PC-3 (cell line): ENCODE results near the gene RBM4B. TPM values are rescaled to one million over a fixed set of nuclear protein-coding genes. Genes with fewer than 3 reads are reported as not detected.

Experiments
- ATAC-seq: fragments of 200-7000 bp; cut with Tn5 transposase; 2 replicates; pipeline ENCODE4 v1.9.1; 2020; ENCODE audit warnings: mild to moderate bottlenecking, moderate library complexity
- BruUV-seq: library from RNA; stranded (reverse); fragments of 400-500 nt; replicated peaks from 2 replicates; lab custom pipeline; 2021; lab: Mats Ljungman, UMichigan
- CTCF ChIA-PET: fragments of 300-600 bp; sonication (Branson Sonifier 250); formaldehyde crosslinking; loops from one replicate; lab custom pipeline; 2022; ENCODE audit warnings: antibody characterized with exemption; lab: Charles Lee
- POLR2A ChIA-PET: fragments of 300-600 bp; sonication (Branson Sonifier 250); formaldehyde crosslinking; loops from one replicate; lab custom pipeline; 2022; ENCODE audit warnings: antibody characterized with exemption; ENCODE audit not compliant: unreplicated experiment; lab: Charles Lee
- DNase-seq: peaks from one replicate; pipeline ENCODE4 v3.0.0-alpha.2; 2015
- H2AFZ ChIP-seq: fragments of 300-600 bp; sonication (generic); 2 replicates; pipeline ENCODE4 v1.6.0; 2016; ENCODE audit warnings: antibody characterized with exemption, low read length
- H3F3A ChIP-seq: fragments of 300-600 bp; sonication (generic); one replicate; pipeline ENCODE4 v1.6.0; 2017; ENCODE audit warnings: antibody characterized with exemption, low read length, control low read depth, mild to moderate bottlenecking; ENCODE audit not compliant: unreplicated experiment
- H3K27ac ChIP-seq: fragments of 300-600 bp; sonication (generic); 2 replicates; pipeline ENCODE4 v1.5.1; 2016; ENCODE audit warnings: mild to moderate bottlenecking, low read length
- H3K27me3 ChIP-seq: fragments of 300-600 bp; sonication (generic); 2 replicates; pipeline ENCODE4 v1.6.1; 2016; ENCODE audit warnings: low read length, mixed read lengths
- H3K36me3 ChIP-seq: fragments of 300-600 bp; sonication (generic); 2 replicates; pipeline ENCODE4 v1.6.1; 2016; ENCODE audit warnings: low read depth, mixed run types, low read length, mixed read lengths
- H3K4me1 ChIP-seq: fragments of 300-600 bp; sonication (generic); 2 replicates; pipeline ENCODE4 v1.5.1; 2016; ENCODE audit warnings: low read length; ENCODE audit not compliant: insufficient read depth
- H3K4me2 ChIP-seq: fragments of 300-600 bp; sonication (generic); 2 replicates; pipeline ENCODE4 v1.6.0; 2016; ENCODE audit warnings: low read length
- H3K4me3 ChIP-seq: fragments of 300-600 bp; sonication (generic); 2 replicates; pipeline ENCODE4 v1.5.1; 2016; ENCODE audit warnings: mild to moderate bottlenecking, low read length, mixed read lengths
- H3K79me2 ChIP-seq: fragments of 300-600 bp; sonication (generic); 2 replicates; pipeline ENCODE4 v1.6.1; 2017; ENCODE audit warnings: low read length, mixed read lengths
- H3K9ac ChIP-seq: fragments of 300-600 bp; sonication (generic); 2 replicates; pipeline ENCODE4 v1.6.0; 2016; ENCODE audit warnings: mild to moderate bottlenecking, low read length
- H3K9me2 ChIP-seq: fragments of 300-600 bp; sonication (generic); replicated peaks from 2 replicates; pipeline ENCODE4 v1.6.1; 2016; ENCODE audit warnings: mixed run types, low read length, mixed read lengths
- H3K9me3 ChIP-seq: fragments of 300-600 bp; sonication (generic); 2 replicates; pipeline ENCODE4 v1.6.1; 2016; ENCODE audit warnings: low read length, mixed read lengths
- H4K20me1 ChIP-seq: fragments of 300-600 bp; sonication (generic); 2 replicates; pipeline ENCODE4 v1.6.1; 2016; ENCODE audit warnings: low read length, mixed read lengths
- CTCF ChIP-seq: fragments of 300-600 bp; sonication (generic); conservative IDR thresholded peaks from 2 replicates; pipeline ENCODE4 v1.5.1; 2017; ENCODE audit warnings: antibody characterized with exemption, low read depth, mild to moderate bottlenecking, low read length
- EZH2 ChIP-seq: fragments of 300-600 bp; sonication (generic); IDR thresholded peaks from one replicate; pipeline ENCODE4 v1.6.1; 2017; ENCODE audit warnings: antibody characterized with exemption, mild to moderate bottlenecking, low read length; ENCODE audit not compliant: unreplicated experiment
- EZH2phosphoT487 ChIP-seq: fragments of 300-600 bp; sonication (generic); IDR thresholded peaks from 2 replicates; pipeline ENCODE4 v1.6.1; 2018; ENCODE audit warnings: mild to moderate bottlenecking, antibody characterized with exemption, low read length, borderline replicate concordance
- intact Hi-C: fragments of 100-400 bp; cut with micrococcal nuclease; formaldehyde crosslinking; loops from 2 replicates; pipeline ENCODE4 v1.9.0; 2023
- total RNA-seq: library from RNA; depleted of rRNA; stranded (reverse); fragments of >200 nt; gene quantifications from 2 replicates; pipeline ENCODE4 v1.2.3, GENCODE V29; 2014

Gene RBM4B
- total RNA-seq, 1 experiment from 2014 or later = 40.2 TPM

GRCh38 chr11:66663741-66664296, 13.9 kb downstream of the RBM4B start:
- H3K27me3 ChIP-seq = no peaks in the 10 kb centered on the region
- POLR2A ChIA-PET = no interaction called here
- H3K36me3 ChIP-seq = peaks cover 60% of the 10 kb centered on the region
- no peak overlapping the region for H2AFZ ChIP-seq
- DNase-seq (no peak), ATAC-seq (no peak)
- peaks cover 70% of the 10 kb centered on the region for H3K79me2 ChIP-seq
- H3K9me2 ChIP-seq = no peaks in the 10 kb centered on the region
- BruUV-seq = no TSS peak
- H3F3A ChIP-seq = peaks cover 4% of the 10 kb centered on the region
- H3K9ac ChIP-seq = no peak overlapping the region
- no peak overlapping the region for H3K4me2 ChIP-seq
- H3K9me3 ChIP-seq = no peaks in the 10 kb centered on the region
- no peaks in the 10 kb centered on the region for H3K4me1 ChIP-seq
- H4K20me1 ChIP-seq = peaks cover 9% of the 10 kb centered on the region; the same call in 1 of the 2 replicates
- no peak for TF ChIP-seq EZH2phosphoT487
- no peak for TF ChIP-seq EZH2
- no peak for TF ChIP-seq CTCF
- CTCF ChIA-PET = no interaction called here
- no peak overlapping the region for H3K27ac ChIP-seq
- intact Hi-C loops = no loop called here
- no peak overlapping the region for H3K4me3 ChIP-seq

- no peak for DNase-seq
- H3K9me2 ChIP-seq = no peaks in the 10 kb centered on the region
- no peak overlapping the region for H2AFZ ChIP-seq
- intact Hi-C loops = no loop called here
- BruUV-seq = no TSS peak
- no peak overlapping the region for H3K4me3 ChIP-seq
- no peak overlapping the region for H3K4me2 ChIP-seq
- H3K27ac ChIP-seq = no peak overlapping the region
- CTCF ChIA-PET = interaction anchor here (0.6 kb wide), 3 partner anchors 37 to 69 kb away, joined by 3 to 10 read pairs (median 5); no protein-coding TSS in a partner anchor
- H3K79me2 ChIP-seq = peaks cover 48% of the 10 kb centered on the region
- H3K36me3 ChIP-seq = peaks cover 25% of the 10 kb centered on the region; the same call in 1 of the 2 replicates
- H3F3A ChIP-seq = no peaks in the 10 kb centered on the region
- POLR2A ChIA-PET = interaction anchor here (0.5 to 0.6 kb wide), 3 partner anchors 17 to 124 kb away, joined by 3 to 14 read pairs (median 4); partner anchors contain the start of gene ZDHHC24
- no peaks in the 10 kb centered on the region for H3K4me1 ChIP-seq
- ATAC-seq = no peak
- TF ChIP-seq EZH2 (no peak), CTCF (no peak), EZH2phosphoT487 (no peak)
- H3K9me3 ChIP-seq = no peaks in the 10 kb centered on the region
- no peak overlapping the region for H3K9ac ChIP-seq
- H3K27me3 ChIP-seq = no peaks in the 10 kb centered on the region
- no peaks in the 10 kb centered on the region for H4K20me1 ChIP-seq
These were observed 17.9 kb downstream of the RBM4B start for GRCh38 chr11:66659763-66660162.

- Histone ChIP-seq H3F3A (peaks cover 6% of the 10 kb centered on the region), H3K4me2 (no peak overlapping the region), H3K4me3 (no peak overlapping the region), H3K9me3 (no peaks in the 10 kb centered on the region), H2AFZ (no peak overlapping the region), H3K36me3 (peaks cover 40% of the 10 kb centered on the region), H3K4me1 (no peaks in the 10 kb centered on the region), H3K9me2 (no peaks in the 10 kb centered on the region), H3K27me3 (no peaks in the 10 kb centered on the region), H3K9ac (no peak overlapping the region), H4K20me1 (peaks cover 31% of the 10 kb centered on the region), H3K27ac (no peak overlapping the region), H3K79me2 (peaks cover 72% of the 10 kb centered on the region)
- CTCF ChIA-PET = no interaction called here
- POLR2A ChIA-PET = no interaction called here
- TF ChIP-seq EZH2phosphoT487 (no peak), CTCF (no peak), EZH2 (no peak)
- ATAC-seq (peak; percentile 34; the same call in 1 of the 2 replicates), DNase-seq (no peak)
- intact Hi-C loops = no loop called here
- no TSS peak for BruUV-seq
These were observed 24.6 kb downstream of the RBM4B start for GRCh38 chr11:66653123-66653522.
